Measurements from ENCODE around the gene ENHO.

GRCh38 chr9:34507556-34507955 lies 15.2 kb downstream of the ENHO start:
- no peak for TF ChIP-seq EZH2 (IDR thresholded peaks at IDR 0.05; ENCODE audit: insufficient read depth, poor library complexity, severe bottlenecking)
- TF ChIP-seq EZH2phosphoT487 (IDR thresholded peaks at IDR 0.05; ENCODE audit: insufficient read depth, low read depth): no peak

Data from GM23248 (cell line).